ENCODE data around the gene POLR2C. TPM values are rescaled to one million over a fixed set of nuclear protein-coding genes. Genes with fewer than 3 reads are reported as not detected.

The POLR2C gene
- total and polyA plus RNA-seq, 2 of the 13 experiments (the other 11 are each of a cell fraction or from before 2014, with no cell fraction given): 104 to 216 TPM

DNA sequence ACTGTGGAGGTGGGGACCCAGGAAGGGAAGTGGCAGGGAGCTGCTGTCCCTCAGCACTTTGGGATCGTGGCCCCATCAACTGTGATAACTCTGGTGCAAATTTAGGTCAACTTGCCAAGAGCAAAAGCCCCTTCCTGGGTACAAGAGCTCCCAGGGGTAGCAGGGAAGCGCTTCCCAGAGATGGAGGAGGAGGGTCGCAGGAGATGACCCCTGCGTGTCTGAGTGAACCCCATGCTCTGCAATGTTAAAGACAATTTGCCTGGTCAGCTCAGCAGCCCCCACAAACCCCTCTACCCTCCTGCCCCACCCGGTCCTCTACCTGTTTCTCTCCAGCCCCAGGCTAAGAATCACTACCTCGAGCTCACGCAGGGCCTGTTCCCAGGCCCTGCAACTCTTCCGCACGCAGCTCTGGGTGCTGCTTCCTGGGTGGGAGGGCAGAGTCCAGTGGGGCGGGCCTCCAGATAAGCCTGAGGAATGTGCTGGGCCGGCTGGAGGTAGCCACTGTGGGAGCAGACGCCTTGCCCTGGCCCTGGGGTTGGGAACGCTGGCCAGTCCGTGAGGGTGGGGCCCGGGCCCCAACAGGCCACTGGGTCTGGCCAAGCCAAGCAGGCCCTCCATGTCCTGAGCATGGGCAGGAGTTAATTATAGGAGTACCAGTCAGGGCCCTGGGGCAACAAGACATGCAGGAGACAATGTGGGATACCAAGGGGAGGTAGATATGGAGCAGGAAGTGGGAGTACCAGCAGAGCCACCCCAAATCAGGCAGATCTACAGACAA, 17.7 kb downstream of the POLR2C start (continued):
- TF ChIP-seq ZNF264 (CRISPR knock-in tag; IDR thresholded peaks at IDR 0.05) (0 out of 2 replicates have a peak, but pooled peaks have one; percentile 42), BRD4 (CRISPR knock-in tag; IDR thresholded peaks at IDR 0.05) (peak; percentile 16; the same call in 1 of the 2 replicates), CCAR2 (optimal IDR thresholded peaks at IDR 0.05; ENCODE audit: low read depth, low read length) (no peak), HOXA5 (CRISPR knock-in tag; IDR thresholded peaks at IDR 0.05) (no peak), PHF21A (CRISPR knock-in tag; IDR thresholded peaks at IDR 0.05) (peak; percentile 97), ZNF660 (CRISPR knock-in tag; IDR thresholded peaks at IDR 0.05; ENCODE audit: borderline replicate concordance, low read depth) (no peak), KLF12 (CRISPR knock-in tag; IDR thresholded peaks at IDR 0.05; ENCODE audit: borderline replicate concordance) (0 out of 2 replicates have a peak, but pooled peaks have one; percentile 20), ZNF335 (CRISPR knock-in tag; IDR thresholded peaks at IDR 0.05) (peak; percentile 46; the same call in 1 of the 2 replicates), ZNF282 (IDR thresholded peaks at IDR 0.05; ENCODE audit: partially characterized antibody) (no peak), SNAPC2 (CRISPR knock-in tag; IDR thresholded peaks at IDR 0.05) (peak; percentile 88), POLR2G (IDR thresholded peaks at IDR 0.05; ENCODE audit: low read depth, low read length) (peak; percentile 86), ZNF788 (CRISPR knock-in tag; IDR thresholded peaks at IDR 0.05; ENCODE audit: borderline replicate concordance) (peak; percentile 71; the same call in 1 of the 2 replicates), ZFP36 (IDR thresholded peaks at IDR 0.05; ENCODE audit: borderline replicate concordance, low read depth, low read length, partially characterized antibody) (no peak), SOX5 (CRISPR knock-in tag; IDR thresholded peaks at IDR 0.05; ENCODE audit: borderline replicate concordance) (peak; percentile 55; the same call in 1 of the 2 replicates), ZNF292 (CRISPR knock-in tag; IDR thresholded peaks at IDR 0.05; ENCODE audit: borderline replicate concordance, low read depth) (peak; percentile 80; the same call in 1 of the 2 replicates), CHD2 (IDR thresholded peaks at IDR 0.05; ENCODE audit: low read depth, low read length) (no peak), ZNF563 (CRISPR knock-in tag; IDR thresholded peaks at IDR 0.05) (no peak), ZNF552 (CRISPR knock-in tag; IDR thresholded peaks at IDR 0.05; ENCODE audit: borderline replicate concordance) (no peak), ZNF883 (CRISPR knock-in tag; IDR thresholded peaks at IDR 0.05; ENCODE audit: not compliant biosample characterization) (peak; percentile 63), HCFC1 (IDR thresholded peaks at IDR 0.05; ENCODE audit: low read depth, low read length) (0 out of 2 replicates have a peak, but pooled peaks have one; percentile 6), THAP11 (CRISPR knock-in tag; IDR thresholded peaks at IDR 0.05) (peak; percentile 30; the same call in 1 of the 2 replicates), PHB2 (IDR thresholded peaks at IDR 0.05; ENCODE audit: partially characterized antibody) (no peak)
- TF ChIP-seq, protein P1, sequence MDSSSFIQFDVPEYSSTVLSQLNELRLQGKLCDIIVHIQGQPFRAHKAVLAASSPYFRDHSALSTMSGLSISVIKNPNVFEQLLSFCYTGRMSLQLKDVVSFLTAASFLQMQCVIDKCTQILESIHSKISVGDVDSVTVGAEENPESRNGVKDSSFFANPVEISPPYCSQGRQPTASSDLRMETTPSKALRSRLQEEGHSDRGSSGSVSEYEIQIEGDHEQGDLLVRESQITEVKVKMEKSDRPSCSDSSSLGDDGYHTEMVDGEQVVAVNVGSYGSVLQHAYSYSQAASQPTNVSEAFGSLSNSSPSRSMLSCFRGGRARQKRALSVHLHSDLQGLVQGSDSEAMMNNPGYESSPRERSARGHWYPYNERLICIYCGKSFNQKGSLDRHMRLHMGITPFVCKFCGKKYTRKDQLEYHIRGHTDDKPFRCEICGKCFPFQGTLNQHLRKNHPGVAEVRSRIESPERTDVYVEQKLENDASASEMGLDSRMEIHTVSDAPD (CRISPR knock-in tag; IDR thresholded peaks at IDR 0.05): 0 out of 2 replicates have a peak, but pooled peaks have one; percentile 62
- TF ChIP-seq, protein P2, sequence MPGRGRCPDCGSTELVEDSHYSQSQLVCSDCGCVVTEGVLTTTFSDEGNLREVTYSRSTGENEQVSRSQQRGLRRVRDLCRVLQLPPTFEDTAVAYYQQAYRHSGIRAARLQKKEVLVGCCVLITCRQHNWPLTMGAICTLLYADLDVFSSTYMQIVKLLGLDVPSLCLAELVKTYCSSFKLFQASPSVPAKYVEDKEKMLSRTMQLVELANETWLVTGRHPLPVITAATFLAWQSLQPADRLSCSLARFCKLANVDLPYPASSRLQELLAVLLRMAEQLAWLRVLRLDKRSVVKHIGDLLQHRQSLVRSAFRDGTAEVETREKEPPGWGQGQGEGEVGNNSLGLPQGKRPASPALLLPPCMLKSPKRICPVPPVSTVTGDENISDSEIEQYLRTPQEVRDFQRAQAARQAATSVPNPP (CRISPR knock-in tag; IDR thresholded peaks at IDR 0.05): 0 out of 2 replicates have a peak, but pooled peaks have one; percentile 38
- TF ChIP-seq, protein P3, sequence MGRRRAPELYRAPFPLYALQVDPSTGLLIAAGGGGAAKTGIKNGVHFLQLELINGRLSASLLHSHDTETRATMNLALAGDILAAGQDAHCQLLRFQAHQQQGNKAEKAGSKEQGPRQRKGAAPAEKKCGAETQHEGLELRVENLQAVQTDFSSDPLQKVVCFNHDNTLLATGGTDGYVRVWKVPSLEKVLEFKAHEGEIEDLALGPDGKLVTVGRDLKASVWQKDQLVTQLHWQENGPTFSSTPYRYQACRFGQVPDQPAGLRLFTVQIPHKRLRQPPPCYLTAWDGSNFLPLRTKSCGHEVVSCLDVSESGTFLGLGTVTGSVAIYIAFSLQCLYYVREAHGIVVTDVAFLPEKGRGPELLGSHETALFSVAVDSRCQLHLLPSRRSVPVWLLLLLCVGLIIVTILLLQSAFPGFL (CRISPR knock-in tag; IDR thresholded peaks at IDR 0.05): no peak
- TF ChIP-seq, protein P4, sequence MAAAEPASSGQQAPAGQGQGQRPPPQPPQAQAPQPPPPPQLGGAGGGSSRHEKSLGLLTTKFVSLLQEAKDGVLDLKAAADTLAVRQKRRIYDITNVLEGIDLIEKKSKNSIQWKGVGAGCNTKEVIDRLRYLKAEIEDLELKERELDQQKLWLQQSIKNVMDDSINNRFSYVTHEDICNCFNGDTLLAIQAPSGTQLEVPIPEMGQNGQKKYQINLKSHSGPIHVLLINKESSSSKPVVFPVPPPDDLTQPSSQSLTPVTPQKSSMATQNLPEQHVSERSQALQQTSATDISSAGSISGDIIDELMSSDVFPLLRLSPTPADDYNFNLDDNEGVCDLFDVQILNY (CRISPR knock-in tag; conservative IDR thresholded peaks at IDR 0.05): no peak
